Central memory CD8-positive, alpha-beta T cell (primary cell): ENCODE results near the gene GHRH.
A peak's percentile ranks its signal among the peaks of the same experiment; 100 is the strongest.

Source experiments
- ATAC-seq: fragments of 150-1000 bp; cut with Tn5 transposase; replicated peaks from 2 replicates; pipeline ENCODE4 v1.10.0; 2022; ENCODE audit warnings: mild to moderate bottlenecking, moderate FRiP score, moderate number of reproducible peaks; ENCODE audit not compliant: poor library complexity, severe bottlenecking; ENCODE audit errors: extremely low read depth
- DNase-seq, 2 donors: peaks; one replicate each; pipeline ENCODE4 v3.0.0; 2021; ENCODE audit warnings: low spot score in 2 of 2
- H3K27ac Mint-ChIP-seq: one replicate; pipeline ENCODE4 v1.8.0; 2022; ENCODE audit warnings: low read depth, mild to moderate bottlenecking, moderate library complexity, mixed read lengths
- H3K27me3 Mint-ChIP-seq: one replicate; pipeline ENCODE4 v1.8.0; 2022; ENCODE audit warnings: mixed read lengths
- H3K36me3 Mint-ChIP-seq: one replicate; pipeline ENCODE4 v1.8.0; 2022; ENCODE audit warnings: mild to moderate bottlenecking, moderate library complexity, mixed read lengths; ENCODE audit not compliant: insufficient read depth
- H3K4me1 Mint-ChIP-seq: one replicate; pipeline ENCODE4 v1.8.0; 2022; ENCODE audit warnings: mixed read lengths
- H3K4me3 Mint-ChIP-seq: one replicate; pipeline ENCODE4 v1.8.0; 2022; ENCODE audit warnings: mild to moderate bottlenecking, moderate library complexity, mixed read lengths
- H3K9me3 Mint-ChIP-seq: one replicate; pipeline ENCODE4 v1.8.0; 2022; ENCODE audit warnings: mixed read lengths

GHRH gene

GRCh38 chr20:37238426-37238825 lies 23.2 kb downstream of the GHRH start:
- ATAC-seq (no peak), DNase-seq (no peak)
- Mint-ChIP-seq H3K27me3 (no peaks in the 10 kb centered on the region), H3K4me1 (no peaks in the 10 kb centered on the region), H3K27ac (no peak overlapping the region), H3K36me3 (peaks cover 79% of the 10 kb centered on the region), H3K4me3 (no peak overlapping the region), H3K9me3 (no peaks in the 10 kb centered on the region)

DNA sequence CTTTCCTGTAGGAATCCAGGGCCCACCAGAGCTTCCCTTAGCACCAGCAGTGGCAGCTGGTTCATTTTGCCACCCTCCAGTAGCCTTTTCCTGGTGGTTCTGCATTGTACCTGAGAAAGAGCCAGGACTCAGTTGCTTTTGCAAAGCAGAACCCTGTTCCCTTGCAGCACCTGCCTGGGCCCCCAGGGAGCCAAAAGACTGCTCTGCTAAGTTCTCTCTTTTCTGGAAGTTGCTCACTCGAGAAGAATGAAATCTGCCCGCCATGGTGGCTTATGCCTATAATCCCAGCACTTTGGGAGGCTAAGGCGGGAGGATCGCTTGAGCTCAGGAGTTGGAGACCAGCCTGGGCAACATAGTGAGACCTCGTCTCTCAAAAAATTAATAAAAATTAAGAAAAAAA lies 24.0 kb downstream of the GHRH start:
- H3K36me3 Mint-ChIP-seq: peaks cover 82% of the 10 kb centered on the region
- no peaks in the 10 kb centered on the region for H3K4me1 Mint-ChIP-seq
- DNase-seq: no peak
- H3K9me3 Mint-ChIP-seq: no peaks in the 10 kb centered on the region
- H3K4me3 Mint-ChIP-seq: no peak overlapping the region
- H3K27ac Mint-ChIP-seq: peak overlapping the region; percentile 25
- H3K27me3 Mint-ChIP-seq: no peaks in the 10 kb centered on the region
- ATAC-seq: no peak

DNA sequence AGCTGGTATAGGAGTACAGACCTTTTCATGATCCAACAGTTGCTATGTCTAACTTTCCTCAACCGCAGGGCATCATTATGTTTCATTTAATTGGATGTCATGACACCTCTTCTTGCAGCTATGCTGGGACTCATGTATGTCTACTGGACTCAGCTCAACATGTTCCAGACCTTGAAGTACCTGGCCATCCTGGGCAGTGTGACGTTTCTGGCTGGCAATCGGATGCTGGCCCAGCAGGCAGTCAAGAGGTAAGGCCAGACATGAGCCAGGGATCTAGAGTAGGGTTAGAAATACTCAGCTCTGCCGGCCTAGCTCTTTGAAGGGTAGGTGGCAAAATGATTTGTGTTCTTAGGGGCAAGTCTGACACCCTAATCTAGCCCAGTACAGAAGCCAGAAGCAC lies 25.2 kb downstream of the GHRH start:
- ATAC-seq (no peak), DNase-seq (no peak)
- Mint-ChIP-seq H3K4me3 (no peak overlapping the region), H3K9me3 (no peaks in the 10 kb centered on the region), H3K27me3 (no peaks in the 10 kb centered on the region), H3K27ac (no peak overlapping the region), H3K4me1 (no peaks in the 10 kb centered on the region), H3K36me3 (peaks cover 82% of the 10 kb centered on the region)

GRCh38 chr20:37235065-37235464 lies 26.5 kb downstream of the GHRH start:
- Mint-ChIP-seq H3K27ac (no peak overlapping the region), H3K36me3 (peaks cover 82% of the 10 kb centered on the region), H3K4me3 (no peak overlapping the region), H3K4me1 (no peaks in the 10 kb centered on the region), H3K9me3 (no peaks in the 10 kb centered on the region), H3K27me3 (no peaks in the 10 kb centered on the region)
- no peak for DNase-seq
- ATAC-seq: no peak

- no peaks in the 10 kb centered on the region for H3K27me3 Mint-ChIP-seq
- H3K4me3 Mint-ChIP-seq: no peak overlapping the region
- H3K27ac Mint-ChIP-seq: no peak overlapping the region
- DNase-seq: no peak
- peaks cover 82% of the 10 kb centered on the region for H3K36me3 Mint-ChIP-seq
- no peaks in the 10 kb centered on the region for H3K9me3 Mint-ChIP-seq
- H3K4me1 Mint-ChIP-seq: no peaks in the 10 kb centered on the region
- ATAC-seq: no peak
These were observed 27.4 kb downstream of the GHRH start for GRCh38 chr20:37234254-37234581.

DNA sequence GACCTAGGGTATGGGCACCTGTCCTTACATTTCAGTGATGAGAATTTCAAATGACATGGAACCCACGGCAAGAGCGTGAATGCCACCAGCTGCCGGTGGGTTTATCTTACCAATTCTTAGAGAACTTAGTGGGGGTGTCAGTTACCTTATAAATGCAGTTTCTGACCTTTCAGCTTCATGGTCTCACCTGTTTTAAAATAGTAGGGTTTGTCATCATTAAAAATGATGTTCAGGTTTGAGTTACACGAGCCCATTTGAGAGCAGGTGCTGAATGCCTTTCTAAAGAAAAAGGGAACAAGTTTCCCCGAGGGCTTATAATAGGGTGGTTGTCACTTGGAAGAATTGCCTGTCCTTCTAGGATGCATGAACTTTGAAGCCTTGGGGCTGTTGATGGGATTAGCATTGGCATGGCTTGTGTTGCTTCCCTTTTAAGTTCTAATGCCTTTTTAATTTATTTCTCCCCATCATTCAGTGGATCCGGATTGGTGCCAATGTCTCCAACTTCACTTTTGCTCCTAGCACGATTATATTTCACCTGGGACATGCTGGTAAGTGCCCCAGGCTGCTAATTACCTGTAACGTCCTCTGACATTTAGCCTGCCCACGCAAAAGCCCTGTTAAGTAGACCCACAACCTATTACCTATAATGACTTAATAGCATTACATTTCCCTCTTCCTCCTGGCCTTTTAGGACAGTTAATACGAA lies 27.9 kb downstream of the GHRH start:
- no peak overlapping the region for H3K27ac Mint-ChIP-seq
- no peak overlapping the region for H3K4me3 Mint-ChIP-seq
- no peak for ATAC-seq
- no peaks in the 10 kb centered on the region for H3K27me3 Mint-ChIP-seq
- H3K9me3 Mint-ChIP-seq: no peaks in the 10 kb centered on the region
- H3K36me3 Mint-ChIP-seq: peaks cover 83% of the 10 kb centered on the region
- H3K4me1 Mint-ChIP-seq: no peaks in the 10 kb centered on the region
- DNase-seq: no peak

GRCh38 chr20:37231947-37232630 lies 29.5 kb downstream of the GHRH start:
- Mint-ChIP-seq H3K9me3 (no peaks in the 10 kb centered on the region), H3K36me3 (peaks cover 85% of the 10 kb centered on the region), H3K27ac (no peak overlapping the region), H3K27me3 (no peaks in the 10 kb centered on the region), H3K4me1 (no peaks in the 10 kb centered on the region), H3K4me3 (no peak overlapping the region)
- DNase-seq: no peak
- ATAC-seq: no peak

GRCh38 chr20:37230200-37230599 lies 31.4 kb downstream of the GHRH start:
- Mint-ChIP-seq H3K9me3 (no peaks in the 10 kb centered on the region), H3K4me3 (no peak overlapping the region), H3K27ac (no peak overlapping the region), H3K36me3 (peaks cover 87% of the 10 kb centered on the region), H3K27me3 (no peaks in the 10 kb centered on the region), H3K4me1 (no peaks in the 10 kb centered on the region)
- ATAC-seq: no peak
- no peak for DNase-seq

DNA sequence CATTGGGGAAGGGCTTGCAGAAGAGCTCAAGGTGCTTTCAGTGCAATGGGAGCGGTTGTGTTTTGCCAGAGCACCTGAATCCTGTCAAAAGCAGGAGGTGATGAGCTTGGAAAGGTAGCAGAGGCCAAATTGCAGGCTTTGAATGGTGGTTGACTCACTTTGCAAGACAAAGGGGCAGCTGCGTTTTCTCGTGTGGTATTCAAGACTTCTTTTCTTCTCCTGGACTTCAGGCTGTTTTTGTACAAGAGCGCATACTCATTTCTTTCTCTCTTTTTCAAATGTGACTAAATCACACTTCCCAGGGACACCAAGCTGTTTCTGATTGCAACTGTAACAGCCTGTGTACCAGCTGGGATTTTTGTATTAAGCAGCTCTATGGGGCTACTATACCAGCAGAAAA lies 32.3 kb downstream of the GHRH start:
- H3K4me1 Mint-ChIP-seq: no peaks in the 10 kb centered on the region
- no peak overlapping the region for H3K27ac Mint-ChIP-seq

DNA sequence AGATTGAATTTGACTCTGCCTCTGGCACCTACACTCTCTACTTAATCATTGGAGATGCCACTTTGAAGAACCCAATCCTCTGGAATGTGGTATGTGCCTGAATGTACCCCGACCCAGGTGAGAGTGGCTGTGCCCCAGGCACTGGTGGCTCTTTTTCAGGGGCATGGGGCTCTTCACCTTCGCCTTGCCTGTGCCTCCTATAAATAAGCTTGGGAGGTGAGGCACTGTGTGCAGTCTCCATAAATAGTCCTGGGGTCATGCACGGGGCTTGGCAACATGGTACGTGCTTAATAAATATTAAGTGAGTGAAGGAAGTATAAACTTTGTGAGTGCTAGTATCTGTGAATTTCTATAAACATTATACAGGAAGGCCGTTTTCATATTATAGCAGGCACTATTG lies 33.0 kb downstream of the GHRH start:
- no peak overlapping the region for H3K27ac Mint-ChIP-seq
- no peaks in the 10 kb centered on the region for H3K9me3 Mint-ChIP-seq
- DNase-seq: no peak
- no peak overlapping the region for H3K4me3 Mint-ChIP-seq
- H3K4me1 Mint-ChIP-seq: no peaks in the 10 kb centered on the region
- H3K36me3 Mint-ChIP-seq: peaks cover 87% of the 10 kb centered on the region
- no peaks in the 10 kb centered on the region for H3K27me3 Mint-ChIP-seq
- ATAC-seq: no peak

More for the DNA sequence above, 32.3 kb downstream of the GHRH start:
- ATAC-seq (no peak), DNase-seq (no peak)
- Mint-ChIP-seq H3K9me3 (no peaks in the 10 kb centered on the region), H3K4me3 (no peak overlapping the region), H3K27me3 (no peaks in the 10 kb centered on the region), H3K36me3 (peaks cover 88% of the 10 kb centered on the region)

- H3K4me1 Mint-ChIP-seq: no peaks in the 10 kb centered on the region
These were observed 33.5 kb downstream of the GHRH start for GRCh38 chr20:37228082-37228481.

DNA sequence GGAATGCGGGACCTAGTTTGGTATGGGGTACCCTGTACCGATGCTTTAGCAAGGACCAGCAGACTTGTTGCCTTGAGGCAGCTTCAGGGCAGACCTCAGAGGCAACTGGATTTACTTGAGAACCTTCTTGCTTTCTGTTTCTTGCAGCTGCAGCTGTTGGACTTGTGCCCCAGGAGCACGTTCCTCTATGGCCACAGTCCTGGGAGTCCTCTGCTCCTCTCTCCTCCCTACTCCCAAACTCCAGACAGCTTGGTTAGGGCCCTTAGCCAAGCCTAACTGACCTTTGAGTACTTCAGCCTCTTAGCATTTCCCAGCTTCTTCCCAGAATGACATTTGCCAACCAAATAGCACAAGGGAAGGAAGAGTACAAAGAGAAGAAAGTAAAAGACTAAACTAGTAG lies 34.7 kb downstream of the GHRH start:
- no peak for ATAC-seq
- Mint-ChIP-seq H3K4me3 (no peak overlapping the region), H3K36me3 (peaks cover 79% of the 10 kb centered on the region), H3K27me3 (no peaks in the 10 kb centered on the region), H3K9me3 (no peaks in the 10 kb centered on the region), H3K27ac (no peak overlapping the region), H3K4me1 (no peaks in the 10 kb centered on the region)
- DNase-seq: no peak

More at GRCh38 chr20:37228082-37228481, 33.5 kb downstream of the GHRH start:
- no peak overlapping the region for H3K4me3 Mint-ChIP-seq
- H3K27ac Mint-ChIP-seq: no peak overlapping the region
- DNase-seq: no peak
- H3K27me3 Mint-ChIP-seq: no peaks in the 10 kb centered on the region
- peaks cover 85% of the 10 kb centered on the region for H3K36me3 Mint-ChIP-seq
- no peak for ATAC-seq
- no peaks in the 10 kb centered on the region for H3K9me3 Mint-ChIP-seq

- Mint-ChIP-seq H3K9me3 (no peaks in the 10 kb centered on the region), H3K36me3 (peaks cover 66% of the 10 kb centered on the region), H3K4me1 (no peaks in the 10 kb centered on the region), H3K27ac (no peak overlapping the region), H3K27me3 (no peaks in the 10 kb centered on the region), H3K4me3 (no peak overlapping the region)
- no peak for ATAC-seq
- DNase-seq: no peak
These were observed 36.5 kb downstream of the GHRH start for GRCh38 chr20:37225146-37225545.
